ENCODE data around the gene CAMTA1. TPM values are rescaled to one million over a fixed set of nuclear protein-coding genes. Genes with fewer than 3 reads are reported as not detected.

CAMTA1 gene
- polyA plus RNA-seq, 1 donor from 2014 or later, result 162 TPM

DNA sequence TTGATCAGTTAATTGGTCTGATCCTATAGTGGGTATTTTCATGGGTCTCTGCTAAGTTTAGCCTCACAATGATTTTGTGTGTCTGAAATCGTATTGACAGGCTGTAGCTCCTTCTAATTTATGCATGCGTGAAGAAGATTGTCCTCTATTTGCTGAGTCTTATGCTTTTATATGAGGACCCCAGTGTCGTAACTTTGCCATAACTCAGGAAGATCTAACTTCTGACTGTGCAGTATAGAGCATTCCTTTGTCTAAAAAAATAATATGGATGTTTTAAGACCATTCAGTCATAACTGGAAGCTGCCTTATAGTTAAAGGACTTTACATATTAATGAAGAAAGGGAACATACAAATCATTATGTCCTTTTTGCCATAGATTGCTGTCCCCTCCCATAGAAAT is 73.3 kb downstream of the CAMTA1 start:
- Histone ChIP-seq H3K79me2 (replicated peaks; ENCODE audit: insufficient read depth, low read length) (no peaks in the 10 kb centered on the region), H3K27me3 (ENCODE audit: insufficient read depth, low read depth, low read length) (no peaks in the 10 kb centered on the region), H3K9me2 (ENCODE audit: insufficient read depth, low read length) (no peaks in the 10 kb centered on the region), H3K9ac (ENCODE audit: low read length) (no peak overlapping the region), H3K36me3 (ENCODE audit: insufficient read depth, low read length) (peaks cover 3% of the 10 kb centered on the region), H3K4me3 (ENCODE audit: low read length) (no peak overlapping the region), H4K20me1 (ENCODE audit: insufficient read depth) (no peaks in the 10 kb centered on the region), H3F3A (ENCODE audit: insufficient read depth, low read length, poor library complexity, severe bottlenecking) (no peaks in the 10 kb centered on the region), H2AFZ (ENCODE audit: low read depth, low read length) (no peak overlapping the region), H3K9me3 (ENCODE audit: low read length) (no peaks in the 10 kb centered on the region), H3K4me2 (ENCODE audit: low read length) (no peak overlapping the region), H3K27ac (ENCODE audit: low read length) (no peak overlapping the region)
- TF ChIP-seq TAF1 (IDR thresholded peaks at IDR 0.05; ENCODE audit: low read depth) (no peak), RAD21 (conservative IDR thresholded peaks at IDR 0.05) (no peak), EP300 (conservative IDR thresholded peaks at IDR 0.05; ENCODE audit: poor library complexity, severe bottlenecking) (no peak), SMC3 (conservative IDR thresholded peaks at IDR 0.05; ENCODE audit: poor library complexity) (no peak), EZH2 (IDR thresholded peaks at IDR 0.05; ENCODE audit: borderline replicate concordance, insufficient read depth, low read length, poor library complexity, severe bottlenecking) (no peak), MXI1 (conservative IDR thresholded peaks at IDR 0.05; ENCODE audit: poor library complexity, severe bottlenecking) (no peak), POLR2AphosphoS5 (IDR thresholded peaks at IDR 0.05) (no peak), REST (IDR thresholded peaks at IDR 0.05; ENCODE audit: borderline replicate concordance) (no peak)
- TF ChIP-seq, protein P1, sequence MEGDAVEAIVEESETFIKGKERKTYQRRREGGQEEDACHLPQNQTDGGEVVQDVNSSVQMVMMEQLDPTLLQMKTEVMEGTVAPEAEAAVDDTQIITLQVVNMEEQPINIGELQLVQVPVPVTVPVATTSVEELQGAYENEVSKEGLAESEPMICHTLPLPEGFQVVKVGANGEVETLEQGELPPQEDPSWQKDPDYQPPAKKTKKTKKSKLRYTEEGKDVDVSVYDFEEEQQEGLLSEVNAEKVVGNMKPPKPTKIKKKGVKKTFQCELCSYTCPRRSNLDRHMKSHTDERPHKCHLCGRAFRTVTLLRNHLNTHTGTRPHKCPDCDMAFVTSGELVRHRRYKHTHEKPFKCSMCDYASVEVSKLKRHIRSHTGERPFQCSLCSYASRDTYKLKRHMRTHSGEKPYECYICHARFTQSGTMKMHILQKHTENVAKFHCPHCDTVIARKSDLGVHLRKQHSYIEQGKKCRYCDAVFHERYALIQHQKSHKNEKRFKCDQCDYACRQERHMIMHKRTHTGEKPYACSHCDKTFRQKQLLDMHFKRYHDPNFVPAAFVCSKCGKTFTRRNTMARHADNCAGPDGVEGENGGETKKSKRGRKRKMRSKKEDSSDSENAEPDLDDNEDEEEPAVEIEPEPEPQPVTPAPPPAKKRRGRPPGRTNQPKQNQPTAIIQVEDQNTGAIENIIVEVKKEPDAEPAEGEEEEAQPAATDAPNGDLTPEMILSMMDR (IDR thresholded peaks at IDR 0.05; ENCODE audit: poor library complexity, severe bottlenecking), result no peak

GRCh38 chr1:6859415-6860343 is 74.4 kb downstream of the CAMTA1 start:
- no peaks in the 10 kb centered on the region for H3K9me3 ChIP-seq (ENCODE audit: low read length)
- H2AFZ ChIP-seq (ENCODE audit: low read depth, low read length), result no peak overlapping the region
- H3K4me2 ChIP-seq (ENCODE audit: low read length), result no peak overlapping the region
- H3F3A ChIP-seq (ENCODE audit: insufficient read depth, low read length, poor library complexity, severe bottlenecking), result no peaks in the 10 kb centered on the region
- H3K9me2 ChIP-seq (ENCODE audit: insufficient read depth, low read length), result no peaks in the 10 kb centered on the region
- H3K27ac ChIP-seq (ENCODE audit: low read length), result no peak overlapping the region
- H3K27me3 ChIP-seq (ENCODE audit: insufficient read depth, low read depth, low read length), result no peaks in the 10 kb centered on the region
- no peaks in the 10 kb centered on the region for H3K79me2 ChIP-seq (replicated peaks; ENCODE audit: insufficient read depth, low read length)
- TF ChIP-seq SMC3 (conservative IDR thresholded peaks at IDR 0.05; ENCODE audit: poor library complexity), result no peak
- TF ChIP-seq REST (IDR thresholded peaks at IDR 0.05; ENCODE audit: borderline replicate concordance), result no peak
- TF ChIP-seq TAF1 (IDR thresholded peaks at IDR 0.05; ENCODE audit: low read depth), result no peak
- TF ChIP-seq EZH2 (IDR thresholded peaks at IDR 0.05; ENCODE audit: borderline replicate concordance, insufficient read depth, low read length, poor library complexity, severe bottlenecking), result no peak
- TF ChIP-seq POLR2AphosphoS5 (IDR thresholded peaks at IDR 0.05), result no peak
- TF ChIP-seq, protein P1 (IDR thresholded peaks at IDR 0.05; ENCODE audit: poor library complexity, severe bottlenecking), result no peak
- no peak for TF ChIP-seq MXI1 (conservative IDR thresholded peaks at IDR 0.05; ENCODE audit: poor library complexity, severe bottlenecking)
- no peak for TF ChIP-seq EP300 (conservative IDR thresholded peaks at IDR 0.05; ENCODE audit: poor library complexity, severe bottlenecking)
- no peak for TF ChIP-seq RAD21 (conservative IDR thresholded peaks at IDR 0.05)
- H3K4me3 ChIP-seq (ENCODE audit: low read length), result no peak overlapping the region
- no peak overlapping the region for H3K9ac ChIP-seq (ENCODE audit: low read length)
- no peaks in the 10 kb centered on the region for H4K20me1 ChIP-seq (ENCODE audit: insufficient read depth)
- peaks cover 3% of the 10 kb centered on the region for H3K36me3 ChIP-seq (ENCODE audit: insufficient read depth, low read length)

Measured in neural cell (in vitro differentiated cells).